Hindlimb muscle (tissue), 1 donor: ENCODE results near the gene DGKE. TPM values are rescaled to one million over a fixed set of nuclear protein-coding genes. Genes with fewer than 3 reads are reported as not detected.

Source experiments
- DNase-seq: peaks from one replicate; pipeline ENCODE4 v3.0.0-alpha.2; 2013
- polyA plus RNA-seq: library from polyadenylated mRNA; unstranded; fragments of 120-200 nt; gene quantifications from one replicate; pipeline ENCODE4 v1.2.1, GENCODE V29; 2013; ENCODE audit not compliant: insufficient read length

The DGKE gene
- polyA plus RNA-seq: 6.2 TPM

DNA sequence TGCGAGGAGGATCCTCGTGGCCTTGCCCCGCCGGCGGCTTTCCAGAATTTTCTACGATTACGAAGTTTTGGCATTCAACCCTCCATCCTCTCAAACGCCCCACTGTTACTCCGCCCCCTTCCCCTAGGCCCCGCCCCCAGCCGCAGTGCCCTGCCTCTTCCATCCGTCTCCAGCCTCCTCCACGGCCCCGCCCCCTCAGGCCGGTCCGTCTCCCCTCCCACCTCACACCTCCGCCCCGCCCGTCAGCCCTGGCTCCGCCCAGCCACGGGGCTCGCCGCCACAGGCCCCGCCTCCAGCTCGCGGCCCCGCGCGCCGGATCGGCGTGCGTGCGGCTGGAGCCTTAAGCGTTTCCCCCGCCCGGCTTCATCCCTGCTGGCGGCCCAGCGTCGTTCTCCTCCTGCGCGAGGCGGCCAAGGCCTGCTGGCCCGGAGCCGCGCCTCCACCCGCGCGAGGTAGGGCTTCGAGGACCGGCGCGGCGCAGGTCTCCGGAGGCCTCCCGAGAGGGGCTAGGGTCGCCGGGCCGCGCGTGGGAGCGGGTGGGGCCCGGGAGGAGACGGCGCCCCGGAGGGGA lies at the start of gene DGKE, which contains the start of gene C17orf67:
TSS of gene DGKE (plus strand) at position 343 of the 571 bp plus-strand sequence. CDS start 645 bp downstream, outside the sequence.
TSS of gene C17orf67 (minus strand) at position 112 of the 571 bp plus-strand sequence. CDS start 18,110 bp downstream, outside the sequence.
- DNase-seq: peak; percentile 96

DNA sequence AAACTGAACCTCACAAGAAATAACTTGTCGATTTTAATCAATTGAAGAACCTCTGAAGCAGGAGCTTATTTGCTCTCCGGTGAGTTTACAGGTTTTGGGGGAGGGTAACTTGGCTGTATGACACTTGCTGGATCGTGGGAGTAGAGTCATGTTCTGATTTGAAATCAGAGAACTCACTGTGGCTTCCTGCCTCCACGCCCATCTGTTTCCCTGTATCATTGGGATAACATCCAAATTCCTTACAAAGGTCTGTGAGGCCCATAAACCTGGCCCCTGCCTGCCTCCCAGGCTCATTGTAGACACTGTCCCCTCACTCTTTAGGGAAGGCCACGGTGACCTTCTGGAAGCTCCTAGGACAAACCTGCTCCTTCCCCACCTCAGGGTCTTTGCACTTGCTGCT lies 48.5 kb upstream of the DGKE start:
- DNase-seq: no peak

DNA sequence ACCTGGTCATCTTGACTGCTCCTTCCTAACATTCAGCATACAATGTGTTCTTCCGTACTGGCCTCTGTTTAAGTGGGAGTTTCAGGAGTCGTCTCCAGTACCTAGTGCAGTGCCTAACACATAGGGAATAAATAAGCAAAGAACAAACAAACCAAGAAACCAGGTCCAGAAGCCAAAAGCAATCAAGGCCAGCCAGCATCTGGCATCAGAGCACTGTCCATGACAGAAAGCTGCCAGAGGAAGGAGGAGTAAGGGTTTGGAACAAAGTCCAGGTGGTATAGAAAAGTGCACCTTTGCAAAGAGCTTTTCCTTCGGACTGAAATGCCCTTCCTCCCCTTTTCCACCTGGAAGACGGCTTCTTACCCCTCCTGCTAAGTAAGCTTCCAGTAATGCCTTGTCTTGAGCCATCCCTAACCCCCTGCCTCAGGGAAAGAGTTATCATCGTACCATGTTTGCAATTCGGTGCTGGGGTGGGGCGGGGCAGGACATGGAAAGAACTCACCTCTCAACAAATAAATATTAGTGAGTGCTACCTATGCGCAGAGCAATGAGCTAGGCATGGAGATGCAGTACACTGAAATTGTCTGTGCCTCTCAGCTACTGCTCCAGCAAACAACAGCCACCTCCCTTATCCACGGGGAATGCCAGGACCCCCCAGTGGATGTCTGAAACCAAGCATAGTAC lies 47.8 kb upstream of the DGKE start:
- DNase-seq: no peak

DNA sequence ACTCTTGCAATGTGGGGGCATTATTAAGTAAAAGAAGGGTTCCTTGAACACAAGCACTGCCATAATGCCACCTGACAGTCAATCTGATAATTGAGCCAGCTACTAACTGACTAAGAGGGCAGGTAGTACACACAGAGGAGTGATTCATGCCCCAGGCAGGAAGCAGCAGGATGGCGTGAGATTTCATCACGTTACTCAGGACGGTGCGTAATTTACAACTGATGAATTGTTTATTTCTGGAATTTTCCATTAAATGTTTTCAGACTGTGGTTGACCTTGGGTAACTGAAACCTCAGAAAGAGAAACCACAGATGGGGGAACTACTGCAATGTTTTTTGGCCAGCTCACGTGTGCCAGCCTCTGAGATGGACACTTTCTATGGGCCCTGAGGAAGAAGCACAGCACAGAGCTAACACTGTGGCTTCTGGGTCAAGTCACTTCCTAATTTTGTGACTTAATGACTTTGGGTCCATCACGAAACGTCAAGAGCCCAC lies 46.9 kb upstream of the DGKE start:
- no peak for DNase-seq

DNA sequence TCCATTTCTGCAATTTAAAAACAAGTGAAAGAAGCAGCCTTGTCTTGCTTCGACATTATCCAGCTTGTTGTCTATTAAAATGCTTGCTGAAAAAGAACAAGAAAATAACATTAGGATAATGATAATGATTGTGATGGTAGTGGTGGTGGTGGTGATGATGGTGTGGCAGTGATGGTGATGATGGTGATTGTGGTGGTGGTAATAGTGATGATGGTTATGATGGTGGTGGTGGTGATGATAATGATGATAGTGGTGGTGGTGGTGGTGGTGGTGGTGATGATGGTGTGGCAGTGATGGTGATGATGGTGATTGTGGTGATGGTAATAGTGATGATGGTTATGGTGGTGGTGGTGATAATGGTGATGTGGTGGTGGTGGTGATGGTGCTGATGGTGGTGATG lies 41.7 kb upstream of the DGKE start:
- DNase-seq: no peak

DNA sequence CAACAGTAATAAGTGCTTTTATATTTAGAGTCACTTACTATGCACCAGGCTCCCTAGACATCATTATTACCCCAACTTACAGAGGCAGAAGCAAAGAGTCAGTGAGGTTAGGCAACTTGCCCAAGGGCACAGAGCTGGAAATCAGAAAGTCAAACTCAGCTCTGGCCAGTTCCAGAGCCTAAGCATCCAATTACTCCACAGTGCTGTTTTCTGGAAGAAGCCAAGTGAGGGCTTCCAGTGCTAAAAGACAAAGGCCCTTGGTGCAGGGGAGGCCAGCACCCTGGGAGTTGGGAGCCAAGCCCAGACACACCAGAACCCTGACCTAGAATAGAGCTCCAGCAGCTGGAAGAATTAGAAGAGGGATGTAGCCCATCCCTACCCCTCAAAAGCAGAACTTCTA lies 40.4 kb upstream of the DGKE start:
- DNase-seq: no peak

DNA sequence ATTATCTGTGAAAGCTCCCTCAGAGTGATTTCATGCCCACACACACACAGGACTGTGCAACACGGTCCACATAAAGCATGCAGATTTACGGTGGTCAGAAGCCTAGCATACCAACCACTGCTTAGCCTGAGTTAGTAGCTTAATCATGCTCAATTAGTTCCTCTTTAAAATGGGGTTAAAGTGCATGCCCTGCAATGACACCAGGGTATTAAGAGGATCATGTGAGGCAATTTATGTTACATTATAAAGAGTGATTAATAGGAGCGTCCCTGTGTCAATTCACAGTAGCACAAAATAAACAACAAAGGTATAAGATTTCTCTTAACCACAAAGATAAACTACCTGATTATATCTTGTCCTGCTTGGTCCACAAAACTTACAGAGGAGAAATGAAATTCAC lies 40.0 kb upstream of the DGKE start:
- no peak for DNase-seq

DNA sequence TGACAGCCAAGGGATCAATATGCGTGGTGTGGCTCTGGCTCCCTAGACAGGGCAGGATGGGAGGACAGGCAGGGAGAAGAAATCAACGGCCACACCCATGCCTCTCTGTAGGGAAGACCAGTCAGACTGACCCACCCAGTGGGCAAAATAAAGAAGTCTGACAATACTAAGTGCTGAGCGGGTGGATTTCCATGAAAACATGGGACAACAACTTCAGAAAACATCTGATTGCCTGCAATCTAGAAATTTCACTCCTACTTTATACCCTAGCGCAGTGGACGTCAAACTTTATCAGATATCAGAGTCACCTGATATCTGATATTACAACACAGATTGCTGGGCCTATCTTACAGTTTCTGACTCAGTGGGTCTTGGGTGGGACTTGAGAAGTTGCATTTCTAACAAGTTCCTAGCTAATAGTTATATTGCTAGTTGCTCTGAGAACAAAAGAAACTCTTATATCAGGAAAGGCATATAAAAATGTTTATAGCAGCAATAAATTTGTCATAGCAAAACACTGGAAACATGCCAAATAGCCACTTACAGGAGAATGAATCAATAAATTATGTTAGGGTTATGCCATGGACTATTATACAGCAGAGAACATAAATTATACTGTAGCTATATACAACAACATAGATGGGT lies 38.6 kb upstream of the DGKE start:
- DNase-seq: no peak

DNA sequence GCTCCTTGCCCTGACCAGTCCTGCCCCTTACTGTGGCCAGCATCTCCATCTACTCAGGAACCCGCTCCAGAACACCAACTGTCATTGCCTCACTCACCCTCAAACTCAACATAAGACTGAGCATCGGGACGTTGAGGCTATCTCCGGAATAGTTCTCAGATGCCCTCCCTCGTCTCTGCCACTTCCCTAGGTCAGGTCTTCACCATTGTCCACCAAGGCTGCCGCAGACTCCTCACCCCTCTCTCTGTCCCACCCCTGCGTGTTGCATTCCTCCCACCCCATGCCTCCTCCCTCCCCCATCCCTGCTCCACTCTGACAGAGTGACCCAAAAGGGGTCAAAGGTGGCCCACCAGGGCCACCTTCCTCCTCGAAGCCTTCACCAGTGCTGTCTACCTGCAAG lies 37.4 kb upstream of the DGKE start:
- no peak for DNase-seq

DNA sequence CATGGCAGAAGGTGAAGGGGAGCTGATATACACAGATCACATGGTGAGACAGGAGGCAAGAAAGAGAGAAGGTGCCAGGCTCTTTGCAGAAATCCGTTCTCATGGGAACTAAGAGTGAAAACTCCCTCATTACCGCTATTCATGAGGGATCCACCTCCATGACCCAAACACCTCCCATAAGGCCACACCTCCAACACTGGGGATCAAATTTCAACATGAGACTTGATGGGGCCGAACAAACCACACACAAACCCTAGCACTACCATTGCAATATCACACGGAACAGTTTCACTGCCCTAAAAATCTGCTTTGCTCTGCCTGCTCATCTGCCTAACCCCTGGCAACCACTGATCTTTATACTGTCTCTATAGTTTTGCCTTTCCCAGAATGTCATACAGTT lies 35.0 kb upstream of the DGKE start:
- DNase-seq: no peak

DNA sequence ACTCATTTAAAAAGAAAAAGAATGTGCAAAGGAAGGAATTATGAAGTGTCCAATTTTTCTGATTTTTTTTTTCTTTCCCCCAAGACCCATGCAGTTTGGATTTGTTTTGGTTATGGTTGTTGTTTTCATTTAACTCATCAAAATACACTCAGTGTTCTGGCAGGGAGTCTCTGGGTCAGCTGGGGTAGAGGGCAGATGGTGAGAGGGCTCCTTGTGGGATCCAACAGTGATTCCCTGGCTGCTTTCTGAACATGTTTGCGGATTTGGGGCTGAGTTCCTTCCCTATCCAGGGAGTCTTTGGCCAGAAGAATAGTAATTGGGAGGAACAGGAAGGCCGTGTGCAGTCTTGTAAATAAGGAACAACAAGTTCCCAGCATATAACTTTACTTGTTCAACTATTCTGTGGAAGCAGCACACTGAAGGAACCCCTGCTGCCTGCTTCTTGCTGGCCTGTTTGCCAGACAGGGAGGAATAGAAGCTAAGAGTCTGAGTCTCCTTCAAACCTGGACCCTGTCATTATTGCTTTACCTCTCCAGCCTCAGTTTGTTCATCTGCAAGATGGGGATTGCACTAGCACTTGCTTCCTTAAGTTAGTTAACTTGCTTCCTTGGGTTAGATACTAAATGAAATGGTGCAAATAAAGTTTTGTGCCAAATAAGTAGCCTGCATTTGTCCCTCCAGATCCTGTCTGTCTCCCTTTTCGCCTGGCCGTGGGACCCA lies 32.3 kb upstream of the DGKE start:
- DNase-seq: no peak

DNA sequence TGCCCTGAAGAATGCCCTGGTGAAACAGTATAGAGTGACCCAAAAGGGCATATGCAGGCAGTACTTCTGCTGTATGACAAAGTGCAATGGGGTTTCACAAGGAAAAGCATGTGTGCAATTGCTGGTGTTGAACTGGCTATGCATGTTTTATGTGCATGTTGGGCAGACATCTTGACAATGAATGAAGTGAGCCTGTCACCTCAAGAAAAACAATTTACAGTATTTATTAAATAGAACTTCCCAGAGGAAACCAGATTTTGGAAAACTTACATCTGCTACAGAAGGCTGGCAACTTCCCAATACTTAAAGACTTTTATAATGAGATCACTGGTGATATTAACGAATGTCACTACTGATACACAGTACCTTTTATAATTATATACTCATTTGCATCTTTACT lies 30.9 kb upstream of the DGKE start:
- no peak for DNase-seq

DNA sequence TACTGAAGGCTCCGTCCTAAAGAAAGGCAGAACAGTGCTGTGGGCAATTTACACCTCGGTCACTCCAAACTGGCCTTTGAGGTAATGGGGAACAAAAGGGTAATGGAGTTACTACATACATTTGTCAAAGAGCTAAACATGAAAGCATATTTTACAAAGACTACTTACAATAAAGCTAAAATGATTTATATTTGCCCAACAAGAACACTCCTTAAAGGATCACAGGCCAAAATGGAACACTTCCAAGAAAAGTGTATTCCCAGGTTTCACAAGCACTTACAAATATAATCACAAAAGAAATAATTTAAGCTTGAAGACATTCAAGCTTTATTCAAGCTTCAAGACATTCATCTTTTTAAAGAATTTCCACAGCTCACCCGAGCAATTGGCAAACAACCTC lies 29.5 kb upstream of the DGKE start:
- no peak for DNase-seq

DNA sequence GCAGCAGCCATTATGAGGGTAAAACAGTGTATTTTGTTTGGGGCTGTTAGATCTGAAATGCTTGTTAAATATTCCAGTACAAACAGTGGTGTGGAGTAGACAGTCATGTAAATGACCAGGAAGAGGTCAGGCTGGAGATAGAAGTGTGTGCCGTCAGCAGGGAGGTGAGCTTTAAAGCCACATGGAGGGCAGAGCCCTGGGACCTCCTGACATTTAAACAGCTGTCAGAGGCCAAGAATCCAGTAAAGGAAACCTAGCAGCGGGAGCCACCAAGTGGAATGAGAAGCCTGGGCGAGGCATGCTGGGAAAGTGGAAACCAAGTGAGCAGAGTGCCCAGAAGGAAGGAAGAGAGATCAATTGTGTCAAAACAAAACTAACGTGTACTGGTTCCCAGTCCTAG lies 27.0 kb upstream of the DGKE start:
- no peak for DNase-seq

DNA sequence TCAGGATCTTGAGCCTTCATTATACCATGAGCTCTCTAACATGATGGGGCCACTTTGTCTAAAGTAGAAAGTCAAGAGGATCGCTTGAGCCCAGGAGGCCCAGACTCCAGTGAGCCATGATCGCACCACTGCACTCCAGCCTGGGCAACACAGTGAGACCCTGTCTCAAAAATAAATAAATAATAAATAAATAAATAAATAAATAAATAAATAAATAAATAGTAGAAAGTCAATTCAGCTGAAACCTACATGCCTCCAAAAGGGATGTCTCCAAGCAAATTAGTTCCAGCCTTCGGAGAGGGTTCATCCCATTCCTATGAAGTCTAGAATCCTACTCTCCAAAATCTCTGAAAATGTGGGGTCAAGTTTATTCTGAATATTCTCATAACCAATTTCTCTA lies 26.2 kb upstream of the DGKE start:
- no peak for DNase-seq

DNA sequence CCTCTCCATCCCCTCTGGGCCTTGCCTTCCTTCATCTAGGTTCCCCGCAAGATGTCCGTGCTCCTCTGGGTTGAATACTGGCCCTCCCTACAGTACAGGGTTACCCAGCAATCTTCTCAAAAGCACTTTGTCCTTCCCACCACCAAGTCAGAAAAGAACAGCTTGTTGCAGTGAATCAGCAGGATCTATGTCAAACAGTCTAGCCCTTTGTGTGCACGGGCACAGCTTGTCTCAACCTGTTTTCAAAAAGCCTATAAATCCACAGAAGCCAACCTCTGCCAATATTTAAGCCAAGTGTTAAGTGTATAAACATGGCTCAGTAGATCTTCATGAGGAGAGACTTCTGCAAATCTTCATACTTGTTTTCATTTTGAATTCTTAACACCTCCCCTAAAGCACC lies 25.4 kb upstream of the DGKE start:
- DNase-seq: no peak

DNA sequence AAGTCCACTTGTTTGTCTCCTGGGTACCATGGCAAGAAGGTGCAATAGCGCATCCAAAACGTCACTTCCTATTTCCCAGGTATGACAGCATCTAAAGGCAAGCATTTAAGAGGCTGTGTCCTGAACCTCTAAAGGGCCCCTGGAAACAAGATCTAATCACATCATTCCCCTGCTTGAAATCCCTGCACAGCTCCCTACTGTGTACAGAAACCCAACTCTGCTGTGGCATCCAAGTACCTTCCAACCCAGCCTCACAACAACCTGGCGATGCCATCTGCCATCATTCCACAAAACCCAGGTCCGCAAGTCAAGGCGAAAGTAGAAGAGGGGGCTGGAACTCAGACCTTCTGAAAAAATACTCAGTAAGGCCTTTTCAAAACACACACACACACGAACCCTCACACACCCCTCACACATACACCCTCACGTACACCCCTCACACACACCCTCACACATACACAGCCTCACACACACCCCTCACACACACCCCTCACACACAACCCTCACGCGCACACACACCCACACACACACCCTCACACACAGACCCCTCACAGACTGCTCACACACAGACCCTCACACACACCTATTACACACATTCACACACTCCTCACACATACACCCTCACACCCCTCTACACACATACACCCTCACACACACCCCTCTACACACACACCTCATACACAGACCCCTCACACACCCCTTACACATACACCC lies 24.7 kb upstream of the DGKE start:
- no peak for DNase-seq

DNA sequence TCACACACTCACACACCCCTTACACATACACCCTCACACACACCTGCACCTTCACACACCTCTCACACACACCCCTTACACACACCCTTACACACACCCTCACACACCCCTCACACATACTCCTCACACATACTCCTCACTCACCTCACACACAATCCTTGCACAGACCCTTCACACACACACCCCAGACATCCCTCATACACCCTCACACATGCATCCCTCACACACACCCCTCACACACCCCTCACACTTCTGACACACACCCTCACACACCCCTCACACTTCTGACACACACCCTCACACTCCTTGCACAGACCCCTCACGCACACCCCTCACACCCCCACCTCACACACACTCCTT lies 24.2 kb upstream of the DGKE start:
- no peak for DNase-seq

DNA sequence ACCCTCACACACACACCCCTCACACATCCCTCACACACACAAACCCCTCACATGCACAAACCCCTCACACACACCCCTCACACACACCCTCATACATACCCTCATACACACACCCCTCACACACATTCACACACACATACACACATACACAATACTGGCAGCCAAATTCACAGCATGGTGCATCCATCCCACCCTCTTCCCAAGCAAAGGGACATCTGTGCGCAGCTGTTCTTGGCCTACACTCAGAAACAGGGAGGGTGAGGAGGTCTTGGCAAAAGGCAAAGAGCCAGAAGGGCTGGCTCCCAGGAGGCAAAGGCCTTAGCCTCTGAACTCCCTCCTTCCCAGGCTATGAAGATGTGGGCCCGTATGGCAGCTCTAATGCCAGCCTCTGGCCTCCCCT lies 23.6 kb upstream of the DGKE start:
- DNase-seq: no peak

DNA sequence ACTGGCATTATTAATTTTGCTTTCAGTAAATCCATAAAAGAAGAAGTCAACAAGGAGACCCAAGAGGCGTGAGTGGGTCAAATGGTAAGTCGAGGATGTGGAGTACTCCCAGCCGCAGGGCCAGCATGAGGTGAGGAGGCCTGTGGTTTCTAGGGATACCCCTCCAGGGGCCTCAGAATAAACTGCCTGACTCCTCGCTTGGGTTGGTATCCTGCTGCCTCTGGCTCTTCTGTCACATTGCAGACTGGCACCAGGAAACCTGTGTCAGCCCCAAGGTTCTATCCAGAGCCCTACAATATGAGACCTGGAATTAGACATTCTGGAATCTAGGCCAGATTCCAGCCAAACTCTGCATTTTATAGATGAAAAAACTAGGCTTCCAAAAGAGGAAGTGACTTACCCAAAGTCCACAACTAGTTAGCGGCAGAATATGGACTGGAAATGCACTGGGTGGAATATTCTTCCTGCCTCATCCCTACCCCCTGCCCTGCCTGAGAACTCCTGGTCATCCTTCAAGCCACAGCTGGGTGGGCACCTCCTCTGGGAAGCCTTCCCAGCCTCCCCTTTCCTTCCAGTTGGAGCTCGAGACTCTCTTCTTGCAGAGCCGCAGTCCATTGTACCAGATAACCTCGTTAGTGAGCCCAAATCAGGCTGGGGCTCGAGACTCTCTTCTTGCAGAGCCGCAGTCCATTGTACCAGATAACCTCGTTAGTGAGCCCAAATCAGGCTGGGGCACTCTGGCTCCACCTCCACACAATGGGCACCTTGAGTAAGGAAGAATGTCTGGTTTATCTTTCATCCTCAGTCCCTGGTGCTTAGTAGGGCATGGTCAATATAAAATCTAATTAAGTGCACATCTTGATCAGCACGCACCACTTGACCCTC lies 22.8 kb upstream of the DGKE start:
- DNase-seq: no peak

DNA sequence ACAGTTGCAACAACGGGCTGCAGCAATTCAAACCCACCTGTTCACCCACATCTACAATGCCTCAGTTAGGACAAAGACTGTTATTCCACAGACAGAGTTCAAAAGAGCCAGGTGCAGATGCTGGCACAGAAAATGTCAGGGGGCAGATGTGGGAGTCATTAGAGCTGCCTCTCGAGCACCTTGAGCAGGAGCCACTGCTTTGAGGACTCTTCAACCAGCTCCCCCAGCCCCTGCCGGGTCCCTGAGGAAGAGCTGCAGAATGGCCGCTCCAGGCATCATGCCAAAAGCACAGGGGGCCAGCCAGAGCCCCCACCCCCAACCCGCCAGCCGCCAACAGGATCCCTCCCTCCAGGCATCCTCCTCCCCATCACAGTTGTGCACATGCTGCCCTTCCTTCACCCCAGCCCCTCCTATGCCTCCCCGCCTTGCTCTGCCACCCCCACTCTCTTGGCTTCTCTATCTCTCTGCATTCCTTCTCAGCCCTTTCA lies 21.0 kb upstream of the DGKE start:
- no peak for DNase-seq
